Measurements from ENCODE around the gene PSD4. TPM values are rescaled to one million over a fixed set of nuclear protein-coding genes. Genes with fewer than 3 reads are reported as not detected.

PSD4 gene
- polyA plus RNA-seq, 1 of the 3 experiments (the other 2 are of a cell fraction), result 0.35 TPM

DNA sequence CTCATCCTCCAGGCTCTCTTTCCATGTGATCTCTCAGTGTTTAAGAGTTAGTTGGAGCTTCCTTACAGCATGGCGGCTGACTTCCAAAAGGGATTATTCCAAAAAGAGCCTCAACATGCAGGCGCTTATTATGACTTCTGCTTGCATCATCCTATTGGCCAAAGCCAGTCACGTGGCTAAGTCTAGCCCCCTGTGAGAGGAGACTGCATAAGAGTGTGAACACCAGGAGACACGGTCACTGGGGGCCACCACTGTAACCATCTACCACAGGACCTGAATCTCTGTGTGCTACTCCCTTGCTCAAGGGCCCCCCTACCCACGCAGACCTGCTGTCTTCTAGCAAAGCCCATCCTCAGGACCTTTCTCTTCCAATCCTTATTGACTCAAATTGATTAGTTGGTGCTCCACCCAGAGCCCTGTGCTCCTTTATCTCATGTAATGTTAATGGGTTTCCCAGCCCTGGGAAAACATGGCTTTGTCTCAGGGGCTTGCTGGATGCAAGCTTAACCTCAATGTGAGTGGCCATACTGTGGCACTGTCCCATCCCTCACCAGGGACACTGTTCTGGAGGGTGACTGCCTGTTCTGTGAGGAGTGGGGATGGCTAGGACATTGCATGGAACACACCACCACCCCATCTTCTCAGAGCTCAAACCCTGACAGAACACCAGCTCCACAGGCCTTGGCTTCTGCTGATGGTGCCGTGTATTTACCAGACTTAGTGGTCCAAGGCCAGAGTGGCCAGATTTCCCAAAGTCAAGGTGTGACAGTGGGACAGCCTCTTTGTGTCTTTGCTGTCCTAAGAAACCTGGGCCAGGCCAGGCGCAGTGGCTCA, 42.2 kb upstream of the PSD4 start:
- H3K79me2 ChIP-seq (ENCODE audit: insufficient read depth), result no peaks in the 10 kb centered on the region
- no peaks in the 10 kb centered on the region for H3K9me3 ChIP-seq
- no peaks in the 10 kb centered on the region for H3K4me1 ChIP-seq (ENCODE audit: control insufficient read depth in 1 of 2, insufficient read depth in 2 of 2, low read depth in 1 of 2, low read length in 1 of 2)
- no peak overlapping the region for H3K4me2 ChIP-seq
- H3K36me3 ChIP-seq (replicated peaks in 1 of 2; ENCODE audit: control insufficient read depth in 1 of 2, insufficient read depth in 2 of 2, low read length in 1 of 2), result no peaks in the 10 kb centered on the region
- no peak overlapping the region for H2AFZ ChIP-seq (ENCODE audit: low read depth)
- H3F3A ChIP-seq (replicated peaks; ENCODE audit: insufficient read depth), result no peaks in the 10 kb centered on the region
- CTCF ChIA-PET, result interaction anchor here (1.2 kb wide), 1 partner anchor 118 kb away, joined by 4 read pairs; no protein-coding TSS in a partner anchor
- H3K9ac ChIP-seq, result no peak overlapping the region
- no peak overlapping the region for H3K27ac ChIP-seq (ENCODE audit: low read depth in 2 of 2, low read length in 1 of 2)
- no peak overlapping the region for H3K4me3 ChIP-seq (ENCODE audit: low read depth in 2 of 2, low read length in 1 of 2)
- peaks cover 40% of the 10 kb centered on the region for H3K27me3 ChIP-seq (ENCODE audit: insufficient read depth)
- no peak for DNase-seq
- POLR2A ChIA-PET, result no interaction called here
- 14% methylated on average over 5 of the region's 7 CpGs for WGBS (ENCODE audit: low lambda C conversion rate)
- TF ChIP-seq FOXM1 (IDR thresholded peaks at IDR 0.05; ENCODE audit: low read depth) (no peak), FOXJ3 (CRISPR knock-in tag; IDR thresholded peaks at IDR 0.05) (no peak), TCF12 (IDR thresholded peaks at IDR 0.05) (no peak), YY1 (IDR thresholded peaks at IDR 0.05; ENCODE audit: low read depth) (no peak), JUND (IDR thresholded peaks at IDR 0.05) (no peak), EP300 (IDR thresholded peaks at IDR 0.05; ENCODE audit: borderline replicate concordance in 1 of 2, low read depth in 1 of 2, low read length in 1 of 2) (no peak), GATA2 (CRISPR knock-in tag; IDR thresholded peaks at IDR 0.05) (no peak), TAF1 (IDR thresholded peaks at IDR 0.05; ENCODE audit: borderline replicate concordance, low read depth, low read length) (no peak), SMC3 (IDR thresholded peaks at IDR 0.05; ENCODE audit: low read depth, low read length) (no peak), MXI1 (IDR thresholded peaks at IDR 0.05; ENCODE audit: low read depth, low read length) (no peak), MAX (IDR thresholded peaks at IDR 0.05; ENCODE audit: low read depth) (no peak), GABPA (IDR thresholded peaks at IDR 0.05; ENCODE audit: low read depth) (no peak), MEF2A (IDR thresholded peaks at IDR 0.05; ENCODE audit: borderline replicate concordance, low read depth) (no peak), EZH2phosphoT487 (IDR thresholded peaks at IDR 0.05; ENCODE audit: borderline replicate concordance, low read depth) (no peak), NRF1 (IDR thresholded peaks at IDR 0.05; ENCODE audit: low read depth, low read length) (no peak), IRF3 (IDR thresholded peaks at IDR 0.05; ENCODE audit: low read depth, low read length) (no peak), RCOR1 (IDR thresholded peaks at IDR 0.05; ENCODE audit: low read length) (no peak), RAD21 (IDR thresholded peaks at IDR 0.05; ENCODE audit: low read length) (no peak)
- TF ChIP-seq, protein P1, sequence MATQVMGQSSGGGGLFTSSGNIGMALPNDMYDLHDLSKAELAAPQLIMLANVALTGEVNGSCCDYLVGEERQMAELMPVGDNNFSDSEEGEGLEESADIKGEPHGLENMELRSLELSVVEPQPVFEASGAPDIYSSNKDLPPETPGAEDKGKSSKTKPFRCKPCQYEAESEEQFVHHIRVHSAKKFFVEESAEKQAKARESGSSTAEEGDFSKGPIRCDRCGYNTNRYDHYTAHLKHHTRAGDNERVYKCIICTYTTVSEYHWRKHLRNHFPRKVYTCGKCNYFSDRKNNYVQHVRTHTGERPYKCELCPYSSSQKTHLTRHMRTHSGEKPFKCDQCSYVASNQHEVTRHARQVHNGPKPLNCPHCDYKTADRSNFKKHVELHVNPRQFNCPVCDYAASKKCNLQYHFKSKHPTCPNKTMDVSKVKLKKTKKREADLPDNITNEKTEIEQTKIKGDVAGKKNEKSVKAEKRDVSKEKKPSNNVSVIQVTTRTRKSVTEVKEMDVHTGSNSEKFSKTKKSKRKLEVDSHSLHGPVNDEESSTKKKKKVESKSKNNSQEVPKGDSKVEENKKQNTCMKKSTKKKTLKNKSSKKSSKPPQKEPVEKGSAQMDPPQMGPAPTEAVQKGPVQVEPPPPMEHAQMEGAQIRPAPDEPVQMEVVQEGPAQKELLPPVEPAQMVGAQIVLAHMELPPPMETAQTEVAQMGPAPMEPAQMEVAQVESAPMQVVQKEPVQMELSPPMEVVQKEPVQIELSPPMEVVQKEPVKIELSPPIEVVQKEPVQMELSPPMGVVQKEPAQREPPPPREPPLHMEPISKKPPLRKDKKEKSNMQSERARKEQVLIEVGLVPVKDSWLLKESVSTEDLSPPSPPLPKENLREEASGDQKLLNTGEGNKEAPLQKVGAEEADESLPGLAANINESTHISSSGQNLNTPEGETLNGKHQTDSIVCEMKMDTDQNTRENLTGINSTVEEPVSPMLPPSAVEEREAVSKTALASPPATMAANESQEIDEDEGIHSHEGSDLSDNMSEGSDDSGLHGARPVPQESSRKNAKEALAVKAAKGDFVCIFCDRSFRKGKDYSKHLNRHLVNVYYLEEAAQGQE (IDR thresholded peaks at IDR 0.05; ENCODE audit: low read depth, low read length), result no peak
- TF ChIP-seq, protein P2, sequence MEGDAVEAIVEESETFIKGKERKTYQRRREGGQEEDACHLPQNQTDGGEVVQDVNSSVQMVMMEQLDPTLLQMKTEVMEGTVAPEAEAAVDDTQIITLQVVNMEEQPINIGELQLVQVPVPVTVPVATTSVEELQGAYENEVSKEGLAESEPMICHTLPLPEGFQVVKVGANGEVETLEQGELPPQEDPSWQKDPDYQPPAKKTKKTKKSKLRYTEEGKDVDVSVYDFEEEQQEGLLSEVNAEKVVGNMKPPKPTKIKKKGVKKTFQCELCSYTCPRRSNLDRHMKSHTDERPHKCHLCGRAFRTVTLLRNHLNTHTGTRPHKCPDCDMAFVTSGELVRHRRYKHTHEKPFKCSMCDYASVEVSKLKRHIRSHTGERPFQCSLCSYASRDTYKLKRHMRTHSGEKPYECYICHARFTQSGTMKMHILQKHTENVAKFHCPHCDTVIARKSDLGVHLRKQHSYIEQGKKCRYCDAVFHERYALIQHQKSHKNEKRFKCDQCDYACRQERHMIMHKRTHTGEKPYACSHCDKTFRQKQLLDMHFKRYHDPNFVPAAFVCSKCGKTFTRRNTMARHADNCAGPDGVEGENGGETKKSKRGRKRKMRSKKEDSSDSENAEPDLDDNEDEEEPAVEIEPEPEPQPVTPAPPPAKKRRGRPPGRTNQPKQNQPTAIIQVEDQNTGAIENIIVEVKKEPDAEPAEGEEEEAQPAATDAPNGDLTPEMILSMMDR (IDR thresholded peaks at IDR 0.05), result no peak
- no peaks in the 10 kb centered on the region for H4K20me1 ChIP-seq (ENCODE audit: insufficient read depth)
- H3K9me2 ChIP-seq, result no peaks in the 10 kb centered on the region

Data from SK-N-SH (cell line).